IPS-15b (cell line): Measurements from ENCODE around the gene C17orf50.

ENCODE experiments used
- H3K27me3 ChIP-seq: one replicate; pipeline ENCODE4 v1.6.1; 2013; ENCODE audit warnings: low read length; ENCODE audit not compliant: control insufficient read depth, insufficient read depth
- H3K36me3 ChIP-seq: one replicate; pipeline ENCODE4 v1.6.1; 2013; ENCODE audit warnings: low read length; ENCODE audit not compliant: control insufficient read depth, insufficient read depth
- H3K4me1 ChIP-seq: one replicate; pipeline ENCODE4 v1.6.1; 2013; ENCODE audit warnings: mild to moderate bottlenecking, low read length; ENCODE audit not compliant: control insufficient read depth, insufficient read depth
- H3K4me3 ChIP-seq: one replicate; pipeline ENCODE4 v1.5.1; 2013; ENCODE audit warnings: low read depth, low read length
- H3K9ac ChIP-seq: one replicate; pipeline ENCODE4 v1.6.1; 2013; ENCODE audit warnings: low read depth, mild to moderate bottlenecking, low read length
- H3K9me3 ChIP-seq: one replicate; pipeline ENCODE4 v1.6.1; 2013; ENCODE audit warnings: mild to moderate bottlenecking, low read length; ENCODE audit not compliant: control insufficient read depth, insufficient read depth

The C17orf50 gene

GRCh38 chr17:35764123-35764991 is 3.7 kb downstream of the C17orf50 start:
- peaks cover 5% of the 10 kb centered on the region for H3K27me3 ChIP-seq
- no peak overlapping the region for H3K9ac ChIP-seq
- no peaks in the 10 kb centered on the region for H3K4me1 ChIP-seq
- H3K36me3 ChIP-seq = no peaks in the 10 kb centered on the region
- H3K9me3 ChIP-seq = peaks cover 3% of the 10 kb centered on the region
- peak overlapping the region; percentile 62 for H3K4me3 ChIP-seq

- no peak overlapping the region for H3K9ac ChIP-seq
Measured at GRCh38 chr17:35765086-35765710, 4.5 kb downstream of the C17orf50 start.

GRCh38 chr17:35765756-35766488 is 5.2 kb downstream of the C17orf50 start:
- peaks cover 3% of the 10 kb centered on the region for H3K9me3 ChIP-seq
- H3K4me1 ChIP-seq = no peaks in the 10 kb centered on the region
- no peak overlapping the region for H3K4me3 ChIP-seq
- peaks cover 5% of the 10 kb centered on the region for H3K27me3 ChIP-seq
- no peaks in the 10 kb centered on the region for H3K36me3 ChIP-seq
- H3K9ac ChIP-seq = no peak overlapping the region

More at GRCh38 chr17:35765086-35765710, 4.5 kb downstream of the C17orf50 start:
- Histone ChIP-seq H3K27me3 (peaks cover 5% of the 10 kb centered on the region), H3K9me3 (peaks cover 3% of the 10 kb centered on the region), H3K36me3 (no peaks in the 10 kb centered on the region), H3K4me3 (peak overlapping the region; percentile 62), H3K4me1 (no peaks in the 10 kb centered on the region)

GRCh38 chr17:35766489-35766877 is 5.8 kb downstream of the C17orf50 start:
- Histone ChIP-seq H3K36me3 (no peaks in the 10 kb centered on the region), H3K4me3 (no peak overlapping the region), H3K27me3 (peaks cover 5% of the 10 kb centered on the region), H3K9me3 (peaks cover 3% of the 10 kb centered on the region), H3K9ac (no peak overlapping the region), H3K4me1 (no peaks in the 10 kb centered on the region)

GRCh38 chr17:35766903-35767510 is 6.3 kb downstream of the C17orf50 start:
- H3K9ac ChIP-seq = no peak overlapping the region

GRCh38 chr17:35768797-35769196 is 8.1 kb downstream of the C17orf50 start:
- no peaks in the 10 kb centered on the region for H3K36me3 ChIP-seq
- H3K9ac ChIP-seq = no peak overlapping the region
- H3K4me3 ChIP-seq = no peak overlapping the region
- peaks cover under 1% of the 10 kb centered on the region for H3K4me1 ChIP-seq
- peaks cover 3% of the 10 kb centered on the region for H3K9me3 ChIP-seq
- peaks cover 5% of the 10 kb centered on the region for H3K27me3 ChIP-seq

More at GRCh38 chr17:35766903-35767510, 6.3 kb downstream of the C17orf50 start:
- H3K9me3 ChIP-seq = peaks cover 3% of the 10 kb centered on the region
- H3K4me1 ChIP-seq = no peaks in the 10 kb centered on the region
- no peak overlapping the region for H3K4me3 ChIP-seq
- H3K27me3 ChIP-seq = peaks cover 5% of the 10 kb centered on the region
- H3K36me3 ChIP-seq = no peaks in the 10 kb centered on the region

- H3K4me1 ChIP-seq = peaks cover 5% of the 10 kb centered on the region
- H3K36me3 ChIP-seq = no peaks in the 10 kb centered on the region
- peaks cover 2% of the 10 kb centered on the region for H3K9me3 ChIP-seq
- H3K9ac ChIP-seq = no peak overlapping the region
- no peak overlapping the region for H3K4me3 ChIP-seq
- H3K27me3 ChIP-seq = peaks cover 5% of the 10 kb centered on the region
Measured at GRCh38 chr17:35769895-35770486, 9.3 kb downstream of the C17orf50 start.

GRCh38 chr17:35773129-35773528 is 12.4 kb downstream of the C17orf50 start:
- H3K9me3 ChIP-seq = no peaks in the 10 kb centered on the region
- H3K27me3 ChIP-seq = no peaks in the 10 kb centered on the region
- H3K9ac ChIP-seq = no peak overlapping the region
- no peak overlapping the region for H3K4me3 ChIP-seq
- H3K36me3 ChIP-seq = no peaks in the 10 kb centered on the region
- peaks cover 5% of the 10 kb centered on the region for H3K4me1 ChIP-seq

GRCh38 chr17:35773679-35774425 is 13.2 kb downstream of the C17orf50 start:
- no peaks in the 10 kb centered on the region for H3K9me3 ChIP-seq
- no peak overlapping the region for H3K9ac ChIP-seq
- no peaks in the 10 kb centered on the region for H3K27me3 ChIP-seq
- H3K4me3 ChIP-seq = no peak overlapping the region
- H3K4me1 ChIP-seq = peaks cover 5% of the 10 kb centered on the region
- no peaks in the 10 kb centered on the region for H3K36me3 ChIP-seq

- Histone ChIP-seq H3K9ac (no peak overlapping the region), H3K4me3 (no peak overlapping the region), H3K36me3 (no peaks in the 10 kb centered on the region), H3K9me3 (no peaks in the 10 kb centered on the region), H3K4me1 (peaks cover 5% of the 10 kb centered on the region), H3K27me3 (no peaks in the 10 kb centered on the region)
Measured at GRCh38 chr17:35774499-35774898, 13.8 kb downstream of the C17orf50 start.
